Ecto neural progenitor cell (in vitro differentiated cells): ENCODE results near the gene PERM1.
A peak's percentile ranks its signal among the peaks of the same experiment; 100 is the strongest.

ENCODE experiments used
- DNase-seq: peaks from one replicate; pipeline ENCODE4 v3.0.0-alpha.2; 2018; ENCODE audit warnings: low spot score

The PERM1 gene

DNA sequence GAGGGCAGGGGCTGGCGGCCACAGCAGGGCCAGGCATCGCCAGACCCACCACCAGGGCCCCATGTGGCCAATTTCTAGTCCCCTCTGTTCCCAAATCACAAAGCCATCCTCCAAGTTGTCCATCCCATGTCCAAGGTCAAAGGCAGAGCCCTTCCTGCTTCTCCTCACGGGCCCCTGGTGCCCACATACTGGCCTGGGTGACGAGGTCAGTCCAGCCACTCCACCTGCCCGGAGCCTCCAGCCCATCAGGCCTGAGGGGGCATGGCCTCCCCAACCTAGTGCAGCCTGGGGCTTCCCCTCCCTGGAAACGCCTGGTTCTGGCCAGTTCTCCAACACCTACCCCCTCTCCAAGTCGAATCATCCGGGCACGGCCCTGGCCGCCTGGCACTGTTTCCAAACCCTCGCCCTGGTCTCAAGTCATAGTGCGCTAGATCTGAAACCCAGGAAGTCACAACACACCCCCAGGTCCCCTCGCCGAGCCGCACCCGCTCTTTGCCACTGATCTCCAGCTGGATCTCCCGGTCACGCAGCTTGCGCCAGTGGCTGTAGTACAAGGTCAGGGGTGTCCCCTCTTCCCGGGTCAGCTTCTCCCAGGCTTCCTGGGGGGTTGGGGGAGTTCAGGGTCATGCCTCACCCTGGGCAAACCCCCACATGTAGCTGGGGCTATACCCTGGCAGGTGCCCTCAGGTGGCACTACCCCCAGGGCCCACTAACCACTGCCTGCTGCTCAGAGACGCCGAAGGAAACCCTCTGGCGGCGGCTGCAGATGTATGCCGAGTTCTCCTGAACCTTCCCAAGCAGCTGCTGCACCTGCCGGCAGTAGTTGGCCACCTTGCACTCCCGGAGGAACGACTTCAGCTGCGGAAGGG is 36.0 kb downstream of the PERM1 start:
- no peak for DNase-seq

DNA sequence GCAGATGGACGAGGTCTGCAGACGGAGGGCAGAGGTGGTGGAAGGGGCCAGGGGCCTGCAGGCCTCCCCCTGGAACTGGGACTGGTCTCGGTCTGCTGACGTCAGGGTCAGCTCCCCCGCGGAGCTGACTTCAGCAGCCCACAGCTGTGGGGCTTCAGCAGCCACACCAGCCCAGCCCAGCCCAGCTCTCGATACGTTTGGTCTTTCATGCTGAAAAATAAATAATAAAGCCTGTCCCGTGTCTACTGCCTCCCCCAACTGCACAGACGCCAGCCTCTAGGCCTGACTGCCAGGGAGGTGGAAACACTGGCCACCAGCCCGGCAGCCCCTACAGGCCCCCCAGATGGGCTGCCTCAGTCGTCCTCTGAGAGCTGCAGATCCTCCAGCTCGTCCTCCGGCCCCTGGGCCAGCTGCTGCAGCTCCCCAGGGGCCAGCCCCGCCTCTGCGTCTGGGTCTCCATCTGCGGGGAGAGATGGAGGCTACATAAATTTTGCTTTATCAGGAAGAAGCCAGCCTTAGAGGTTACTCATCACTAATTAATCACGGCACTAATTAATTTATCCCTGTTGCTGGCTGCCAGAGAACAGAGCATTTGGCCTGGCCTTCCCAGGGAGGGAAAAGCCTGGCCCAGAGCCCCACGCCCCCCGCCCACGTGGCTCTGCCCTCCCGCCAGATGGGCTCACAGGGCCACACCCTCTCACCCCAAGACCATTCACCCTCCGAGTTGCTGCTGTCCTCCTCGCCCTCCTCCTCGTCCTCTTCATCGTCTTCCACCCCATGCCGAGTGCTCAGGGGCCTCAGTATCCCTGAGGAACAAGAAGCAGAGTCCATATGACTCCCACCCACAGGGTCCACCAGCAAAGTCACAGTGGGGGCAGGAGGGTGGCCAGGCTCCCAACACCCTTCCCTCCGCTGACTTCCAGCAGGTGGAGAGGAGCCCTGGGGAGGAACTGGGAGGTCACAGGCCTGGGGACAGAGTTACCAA is 37.3 kb downstream of the PERM1 start:
- DNase-seq = no peak

DNA sequence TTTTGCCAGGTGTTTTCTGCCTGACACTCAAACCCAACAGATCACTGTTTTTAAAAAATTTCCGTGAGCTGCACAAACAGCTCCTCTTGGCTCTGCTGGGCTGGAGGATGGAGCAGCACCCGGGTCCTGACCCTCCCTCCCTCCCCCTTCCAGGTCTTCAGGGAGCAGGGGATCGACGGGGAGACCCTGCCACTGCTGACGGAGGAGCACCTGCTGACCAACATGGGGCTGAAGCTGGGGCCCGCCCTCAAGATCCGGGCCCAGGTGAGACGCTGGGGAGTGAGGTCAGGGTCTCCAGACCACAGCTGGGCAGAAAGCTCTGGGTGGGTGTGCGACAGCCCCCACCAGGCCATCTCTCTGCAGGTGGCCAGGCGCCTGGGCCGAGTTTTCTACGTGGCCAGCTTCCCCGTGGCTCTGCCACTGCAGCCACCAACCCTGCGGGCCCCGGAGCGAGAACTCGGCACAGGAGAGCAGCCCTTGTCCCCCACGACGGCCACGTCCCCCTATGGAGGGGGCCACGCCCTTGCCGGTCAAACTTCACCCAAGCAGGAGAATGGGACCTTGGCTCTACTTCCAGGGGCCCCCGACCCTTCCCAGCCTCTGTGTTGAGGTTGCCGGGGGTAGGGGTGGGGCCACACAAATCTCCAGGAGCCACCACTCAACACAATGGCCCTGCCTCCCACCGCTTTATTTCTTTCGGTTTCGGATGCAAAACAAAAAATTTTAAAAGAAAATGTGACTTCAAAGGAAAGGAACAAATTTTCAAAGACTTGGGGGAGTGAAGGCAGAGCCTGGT is 38.1 kb downstream of the PERM1 start:
- no peak for DNase-seq

DNA sequence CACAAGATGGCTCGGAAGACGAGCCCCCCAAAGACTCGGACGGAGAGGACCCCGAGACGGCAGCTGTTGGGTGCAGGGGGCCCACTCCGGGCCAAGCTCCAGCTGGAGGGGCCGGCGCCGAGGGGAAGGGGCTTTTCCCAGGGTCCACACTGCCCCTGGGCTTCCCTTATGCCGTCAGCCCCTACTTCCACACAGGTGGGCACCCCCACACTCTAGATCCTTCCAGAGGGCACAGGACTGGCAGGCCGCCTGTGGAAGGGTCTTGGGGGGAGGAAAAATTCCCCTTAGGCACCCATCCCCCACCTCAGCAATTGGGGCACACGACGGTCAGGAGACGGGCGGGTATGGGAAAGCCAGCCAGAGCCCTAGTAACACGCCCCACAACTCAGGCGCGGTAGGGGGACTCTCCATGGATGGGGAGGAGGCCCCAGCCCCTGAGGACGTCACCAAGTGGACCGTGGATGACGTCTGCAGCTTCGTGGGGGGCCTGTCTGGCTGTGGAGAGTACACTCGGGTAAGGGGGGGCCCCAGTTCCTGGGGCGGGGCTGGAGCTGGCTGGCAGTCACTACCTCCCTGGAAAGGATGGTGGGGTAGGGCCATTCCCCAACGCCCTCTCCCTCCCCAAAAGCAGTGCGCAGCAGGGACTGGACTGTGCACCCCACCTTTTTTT is 38.9 kb downstream of the PERM1 start:
- DNase-seq = no peak

DNA sequence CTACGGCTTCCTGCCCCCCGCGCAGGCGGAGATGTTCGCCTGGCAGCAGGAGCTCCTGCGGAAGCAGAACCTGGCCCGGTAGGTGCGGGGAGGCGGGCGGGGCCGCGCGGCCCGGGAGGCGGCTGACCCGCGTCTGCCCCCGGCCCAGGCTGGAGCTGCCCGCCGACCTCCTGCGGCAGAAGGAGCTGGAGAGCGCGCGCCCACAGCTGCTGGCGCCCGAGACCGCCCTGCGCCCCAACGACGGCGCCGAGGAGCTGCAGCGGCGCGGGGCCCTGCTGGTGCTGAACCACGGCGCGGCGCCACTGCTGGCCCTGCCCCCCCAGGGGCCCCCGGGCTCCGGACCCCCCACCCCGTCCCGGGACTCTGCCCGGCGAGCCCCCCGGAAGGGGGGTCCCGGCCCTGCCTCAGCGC is 39.5 kb downstream of the PERM1 start:
- no peak for DNase-seq

DNA sequence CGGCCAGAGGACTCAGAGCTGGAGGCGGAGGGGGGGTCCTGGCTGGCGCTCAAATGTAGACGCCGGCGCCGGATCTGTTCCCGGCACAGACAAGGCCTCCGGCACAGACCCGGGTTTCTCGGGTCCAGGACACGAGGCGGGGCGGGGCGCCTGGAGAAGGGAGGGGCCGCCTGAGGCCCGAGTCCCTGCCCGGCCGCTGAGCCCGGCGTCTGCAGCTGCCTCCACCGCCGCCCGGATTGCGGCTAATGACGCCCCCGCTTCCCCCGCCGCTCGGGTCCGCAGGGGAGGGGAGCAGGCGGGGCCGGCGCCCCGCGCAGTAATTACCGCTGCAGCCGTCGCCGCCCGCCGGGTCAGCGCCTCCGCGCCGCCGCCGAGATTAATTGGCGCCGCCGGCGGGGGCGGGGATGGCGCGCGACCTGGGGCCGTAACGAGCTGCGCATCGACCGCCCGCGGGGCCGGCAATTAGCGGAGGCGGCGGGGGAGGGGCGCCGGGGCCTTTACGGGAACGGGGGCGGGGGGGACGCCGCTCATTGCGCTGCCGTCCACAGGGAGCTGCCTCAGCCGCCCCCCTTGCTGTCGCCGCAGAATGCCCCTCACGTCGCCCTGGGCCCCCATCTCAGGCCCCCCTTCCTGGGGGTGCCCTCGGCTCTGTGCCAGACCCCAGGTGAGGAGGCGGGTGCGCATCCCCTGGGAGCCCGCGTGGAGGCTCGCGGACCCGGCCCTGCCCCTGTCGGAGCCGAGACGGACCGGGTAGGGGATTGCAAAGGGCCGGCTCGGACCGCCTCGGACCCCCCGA is 40.1 kb downstream of the PERM1 start:
- DNase-seq = peak; percentile 87

DNA sequence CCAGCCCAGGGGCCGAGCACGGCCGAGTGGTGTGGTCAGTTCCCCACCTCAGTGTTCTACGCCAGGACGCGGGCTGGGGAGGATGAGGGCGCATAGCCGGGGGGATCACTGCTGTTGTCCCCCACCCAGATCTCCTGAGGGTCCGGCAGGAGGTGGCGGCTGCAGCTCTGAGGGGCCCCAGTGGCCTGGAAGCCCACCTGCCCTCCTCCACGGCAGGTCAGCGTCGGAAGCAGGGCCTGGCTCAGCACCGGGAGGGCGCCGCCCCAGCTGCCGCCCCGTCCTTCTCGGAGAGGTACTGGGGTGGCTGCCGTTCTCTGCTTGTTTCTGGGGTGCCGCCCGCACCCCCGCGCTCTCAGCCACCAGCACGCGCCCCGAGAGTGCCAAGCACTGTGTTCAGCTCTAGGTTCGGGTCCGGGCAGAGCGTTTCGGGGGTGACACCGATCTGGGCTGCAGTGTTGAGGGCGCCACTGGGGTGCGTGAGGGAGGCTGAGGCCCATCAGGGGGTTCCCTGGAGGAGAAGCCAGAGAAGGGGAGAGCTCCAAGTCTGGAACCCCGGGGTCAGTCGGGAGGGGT is 40.8 kb downstream of the PERM1 start:
- no peak for DNase-seq

DNA sequence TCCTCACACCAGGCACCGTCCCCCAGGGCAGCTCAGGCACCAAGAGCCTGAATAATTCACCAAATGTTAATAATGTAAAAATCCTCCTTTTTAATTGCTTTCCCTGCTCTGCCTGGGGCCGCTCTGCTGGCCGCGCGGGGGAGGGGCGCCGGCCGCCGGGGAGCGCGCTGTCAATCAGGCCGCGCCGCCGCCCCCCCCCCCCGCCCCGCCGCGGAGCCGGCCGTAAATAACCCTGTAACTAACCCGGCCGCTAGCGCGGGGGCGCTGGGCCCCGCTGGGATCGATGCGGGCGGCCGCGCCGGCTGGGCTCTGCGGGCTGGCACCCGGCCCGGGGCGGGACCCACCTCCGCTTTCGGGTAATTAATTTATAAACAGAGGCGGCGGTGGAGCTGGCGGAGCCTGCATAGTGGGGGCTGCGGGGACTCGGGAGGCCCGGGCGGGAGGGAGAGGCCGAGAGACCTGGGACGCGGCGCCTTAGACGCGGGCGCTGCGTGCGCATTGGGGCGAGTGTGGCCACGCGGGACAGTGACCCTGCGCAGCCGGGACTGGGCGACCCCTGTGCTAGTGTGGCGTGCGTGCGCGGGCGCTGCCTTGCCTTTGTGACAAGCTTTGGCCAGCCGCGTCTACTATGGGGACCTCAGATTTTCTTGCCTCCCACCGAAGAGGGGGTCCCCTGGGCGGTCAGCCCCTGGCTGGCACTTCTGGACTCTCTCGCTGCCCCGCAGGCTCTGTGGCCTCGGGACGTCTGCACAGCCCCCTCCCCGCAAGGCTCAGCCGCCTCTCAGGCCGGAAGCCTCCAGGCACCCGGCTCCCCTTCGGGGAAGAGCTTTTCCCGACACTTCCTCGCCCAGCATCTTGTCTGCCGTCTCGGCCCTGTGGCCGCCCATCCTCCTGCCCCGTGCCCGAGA is 41.5 kb downstream of the PERM1 start:
- DNase-seq = peak; percentile 78

DNA sequence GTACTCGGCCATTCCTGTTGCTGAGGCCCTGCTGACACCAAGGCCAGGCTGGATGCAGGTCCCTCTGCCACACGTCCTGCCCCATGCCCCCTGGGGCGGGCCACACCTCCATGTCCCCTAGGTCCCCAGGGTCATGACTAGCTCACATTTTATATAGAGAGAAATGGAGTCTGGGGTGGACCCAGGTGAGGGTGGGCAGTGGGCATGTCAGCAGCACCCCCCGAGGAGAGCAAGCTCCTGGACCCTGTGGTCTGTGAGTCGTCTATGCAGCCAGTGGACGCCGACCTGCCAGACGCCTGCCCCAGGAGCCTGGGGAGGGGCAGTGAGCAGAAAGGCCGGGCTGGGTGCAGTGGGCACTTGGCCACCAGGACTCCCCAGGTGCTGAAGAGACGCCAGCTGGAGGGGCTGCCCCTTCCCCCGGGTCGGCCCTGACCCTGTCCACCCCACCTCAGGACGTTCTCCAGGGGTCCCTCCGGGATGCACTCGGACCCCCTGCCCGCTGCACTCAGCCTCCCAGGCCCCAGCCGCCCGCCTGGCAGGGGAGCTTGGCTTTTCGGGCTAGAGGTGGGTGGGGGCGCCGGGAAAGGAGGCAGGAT is 42.3 kb downstream of the PERM1 start:
- no peak for DNase-seq

DNA sequence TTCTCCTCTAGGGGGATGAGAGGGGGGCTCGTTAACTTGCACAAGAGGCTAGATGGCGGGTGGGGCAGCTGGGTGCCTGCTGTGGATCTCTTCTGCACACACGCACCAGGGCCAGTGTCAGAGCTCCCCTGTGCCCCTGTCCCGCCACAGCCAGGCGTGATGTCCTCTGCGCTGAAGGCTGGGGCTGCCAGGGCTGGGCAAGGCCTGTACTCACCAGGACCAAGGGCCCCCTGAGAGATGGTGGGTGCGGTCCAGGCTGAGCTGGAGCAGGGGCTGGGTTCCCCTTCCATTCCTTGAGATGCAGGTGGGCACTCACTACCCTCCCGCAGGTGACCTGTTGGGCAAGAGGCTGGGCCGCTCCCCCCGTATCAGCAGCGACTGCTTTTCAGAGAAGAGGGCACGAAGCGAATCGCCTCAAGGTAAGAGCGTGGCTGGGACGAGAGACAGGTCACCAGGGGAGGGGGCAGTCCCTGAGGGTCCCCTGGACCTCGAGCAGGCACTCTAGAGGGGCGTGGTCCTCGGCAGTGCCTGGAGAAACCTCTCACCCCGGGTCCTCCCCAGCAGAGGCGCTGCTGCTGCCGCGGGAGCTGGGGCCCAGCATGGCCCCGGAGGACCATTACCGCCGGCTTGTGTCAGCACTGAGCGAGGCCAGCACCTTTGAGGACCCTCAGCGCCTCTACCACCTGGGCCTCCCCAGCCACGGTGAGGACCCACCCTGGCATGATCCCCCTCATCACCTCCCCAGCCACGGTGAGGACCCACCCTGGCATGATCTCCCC is 43.0 kb downstream of the PERM1 start:
- DNase-seq = no peak

DNA sequence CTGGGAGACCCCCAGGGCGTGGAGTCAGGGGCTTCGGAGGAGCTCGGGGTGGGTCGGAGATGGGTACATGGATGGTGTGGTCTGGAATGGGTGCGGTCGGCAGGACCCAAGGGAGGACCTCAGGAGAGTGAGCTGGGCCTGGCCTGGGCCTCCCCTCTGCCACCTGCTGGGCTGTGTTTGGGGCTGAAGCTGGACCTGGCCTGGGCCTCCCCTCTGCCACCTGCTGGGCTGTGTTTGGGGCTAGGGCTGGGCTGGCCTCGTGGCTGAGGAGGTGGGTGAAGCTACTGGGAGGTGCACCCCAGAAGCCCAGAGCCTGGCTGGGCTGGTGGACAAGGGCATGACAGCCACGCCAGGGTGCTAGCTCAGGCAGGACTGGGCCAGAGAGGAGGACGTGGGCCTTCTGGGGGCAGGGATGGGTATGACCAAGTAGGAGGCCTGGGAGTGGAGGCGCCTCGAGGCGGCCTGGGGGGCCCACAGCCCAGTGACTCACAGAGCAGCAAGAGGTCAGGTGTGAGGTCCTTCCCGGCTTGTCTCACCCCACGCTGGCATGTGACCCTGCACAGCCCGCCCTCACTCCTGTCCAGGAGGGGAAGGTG is 43.7 kb downstream of the PERM1 start:
- no peak for DNase-seq

DNA sequence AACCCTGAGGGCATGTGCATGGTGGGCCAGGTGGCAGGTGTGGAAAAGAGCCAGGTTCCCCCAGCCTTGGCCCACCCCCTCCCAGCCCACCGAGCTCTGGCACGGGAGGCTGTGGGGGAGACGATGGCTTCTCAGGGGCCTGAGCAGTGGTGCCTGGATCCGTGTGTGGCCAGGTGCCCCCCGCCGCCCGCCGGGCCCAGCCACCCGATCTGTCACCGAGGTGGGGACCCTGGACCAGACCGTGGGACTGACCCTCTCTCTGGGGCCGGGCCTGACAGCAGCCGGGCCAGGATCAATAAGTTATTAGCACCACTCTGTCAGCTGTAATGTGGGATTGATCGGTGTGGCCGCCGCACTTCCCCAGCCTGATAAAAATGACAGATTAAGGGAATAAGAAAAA is 44.4 kb downstream of the PERM1 start:
- no peak for DNase-seq

DNA sequence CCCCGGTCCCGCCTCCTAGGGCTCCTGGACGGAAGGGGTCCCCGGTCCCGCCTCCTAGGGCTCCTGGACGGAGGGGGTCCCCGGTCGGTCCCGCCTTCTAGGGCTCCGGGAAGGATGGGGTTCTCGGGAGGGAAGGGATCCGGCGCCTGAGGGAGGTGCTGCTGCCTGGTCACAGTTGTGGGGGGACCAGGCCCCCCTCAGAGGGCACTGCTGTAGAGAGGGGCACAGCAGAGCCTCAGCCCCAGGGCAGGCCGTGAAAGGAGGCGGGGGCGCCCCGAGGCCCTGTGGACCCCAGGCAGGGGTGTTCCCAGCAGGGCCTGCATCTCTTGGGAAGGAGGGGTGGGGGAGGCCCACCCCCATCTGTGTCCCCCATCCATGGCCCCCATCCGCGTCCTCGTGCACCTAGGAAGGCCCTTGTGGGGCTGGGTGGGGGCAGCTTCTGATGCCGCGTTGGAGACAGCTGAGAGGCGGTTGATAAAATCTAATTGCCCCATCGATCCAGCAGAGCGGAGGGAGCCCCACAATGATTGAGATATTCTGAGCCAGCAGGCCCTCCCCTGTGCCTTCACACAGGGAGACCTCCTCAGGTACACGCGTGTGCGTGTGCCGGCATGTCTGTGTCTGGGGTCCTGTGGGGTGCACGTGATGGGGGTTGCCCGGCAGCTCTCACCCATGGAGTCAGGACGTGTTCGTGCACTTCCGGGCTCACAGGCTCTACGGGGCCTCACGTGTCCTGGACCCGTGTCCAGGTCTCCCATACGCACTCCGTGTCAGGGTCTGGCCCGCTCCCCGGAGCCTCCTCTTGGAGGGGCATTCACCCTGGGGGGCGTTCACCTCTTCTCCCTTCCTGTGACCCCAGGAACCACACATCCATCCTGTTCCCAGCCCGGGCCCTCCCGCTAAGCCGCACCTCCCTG is 45.3 kb downstream of the PERM1 start:
- no peak for DNase-seq

DNA sequence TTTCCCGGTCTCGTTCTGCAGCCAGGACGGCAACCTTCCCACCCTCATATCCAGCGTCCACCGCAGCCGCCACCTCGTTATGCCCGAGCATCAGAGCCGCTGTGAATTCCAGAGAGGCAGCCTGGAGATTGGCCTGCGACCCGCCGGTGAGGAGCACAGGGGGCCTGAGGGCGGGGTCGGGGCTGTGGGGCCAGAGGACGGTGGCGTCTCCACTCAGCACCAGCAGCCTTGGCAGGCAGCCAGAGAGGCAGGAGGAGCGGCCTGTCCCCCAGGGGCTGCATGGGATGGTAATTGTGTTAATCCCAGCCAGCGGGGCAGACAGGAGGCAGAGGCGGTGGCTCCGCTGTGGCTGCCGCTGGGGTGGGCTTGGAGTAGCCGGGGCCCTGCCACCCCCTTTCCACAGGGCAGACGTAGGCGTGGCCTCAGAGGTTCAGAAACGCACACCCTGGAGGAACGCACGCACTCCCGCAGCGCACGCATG is 46.1 kb downstream of the PERM1 start:
- peak; percentile 83 for DNase-seq

DNA sequence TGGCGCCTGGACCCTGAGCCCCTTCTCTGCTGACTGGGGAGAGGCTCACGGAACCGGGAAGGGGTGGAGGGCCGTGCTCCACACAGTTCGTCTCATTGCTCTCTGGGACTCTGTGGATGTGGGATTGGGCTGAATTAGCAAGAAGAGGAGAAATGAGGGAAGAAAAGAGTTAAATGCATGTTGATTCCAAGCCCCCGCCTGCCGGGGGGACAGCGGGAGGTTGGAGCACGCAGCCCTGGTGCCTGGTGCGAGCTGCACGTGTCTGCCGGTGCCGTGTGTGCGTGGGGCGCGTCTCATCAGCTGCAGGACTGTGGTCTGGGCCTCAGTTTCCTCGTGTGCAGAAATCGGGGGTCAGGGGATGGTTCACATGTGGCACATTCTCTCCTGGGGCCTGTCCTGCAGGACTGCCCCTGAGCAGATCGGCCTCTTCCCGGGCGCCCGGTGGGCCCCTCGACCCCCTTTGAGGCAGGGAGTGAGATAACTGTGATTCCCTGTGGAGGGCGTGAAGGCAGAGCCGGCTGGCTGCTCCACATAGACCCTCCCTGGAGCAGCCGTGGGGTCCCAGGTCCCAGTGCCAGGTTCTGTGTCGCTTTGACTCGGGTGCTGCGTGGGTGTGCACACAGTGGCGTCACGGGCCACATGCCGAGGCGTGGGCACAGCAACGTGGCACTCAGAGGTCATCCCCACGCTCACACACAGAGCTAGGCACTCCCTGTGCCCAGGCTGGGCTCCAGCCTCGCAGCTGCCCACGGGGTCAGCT is 46.7 kb downstream of the PERM1 start:
- DNase-seq = no peak

DNA sequence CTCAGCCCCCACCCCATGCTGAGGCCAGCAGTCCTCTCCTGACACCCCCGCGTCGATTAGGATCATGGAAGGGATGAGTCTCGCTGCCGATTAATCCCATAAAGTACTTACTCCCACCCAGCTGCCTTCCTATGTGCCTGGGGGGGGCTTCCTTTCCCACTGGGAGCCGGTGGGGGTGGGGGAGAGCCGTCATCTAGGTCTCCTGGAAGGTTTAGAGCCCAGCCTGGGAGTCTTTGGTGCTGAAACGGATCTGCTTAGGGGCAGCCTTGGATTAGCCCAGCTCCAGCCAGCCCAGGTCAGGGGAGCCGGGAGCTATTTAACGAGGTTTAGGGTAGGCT is 48.3 kb downstream of the PERM1 start:
- no peak for DNase-seq
